NCI-H2029 (cell line): Measurements from ENCODE around the gene MTM1.
A peak's percentile ranks its signal among the peaks of the same experiment; 100 is the strongest.

Experiments
- DNase-seq: peaks from one replicate; lab custom pipeline; 2025; lab: John Stamatoyannopoulos, UW

Gene MTM1

DNA sequence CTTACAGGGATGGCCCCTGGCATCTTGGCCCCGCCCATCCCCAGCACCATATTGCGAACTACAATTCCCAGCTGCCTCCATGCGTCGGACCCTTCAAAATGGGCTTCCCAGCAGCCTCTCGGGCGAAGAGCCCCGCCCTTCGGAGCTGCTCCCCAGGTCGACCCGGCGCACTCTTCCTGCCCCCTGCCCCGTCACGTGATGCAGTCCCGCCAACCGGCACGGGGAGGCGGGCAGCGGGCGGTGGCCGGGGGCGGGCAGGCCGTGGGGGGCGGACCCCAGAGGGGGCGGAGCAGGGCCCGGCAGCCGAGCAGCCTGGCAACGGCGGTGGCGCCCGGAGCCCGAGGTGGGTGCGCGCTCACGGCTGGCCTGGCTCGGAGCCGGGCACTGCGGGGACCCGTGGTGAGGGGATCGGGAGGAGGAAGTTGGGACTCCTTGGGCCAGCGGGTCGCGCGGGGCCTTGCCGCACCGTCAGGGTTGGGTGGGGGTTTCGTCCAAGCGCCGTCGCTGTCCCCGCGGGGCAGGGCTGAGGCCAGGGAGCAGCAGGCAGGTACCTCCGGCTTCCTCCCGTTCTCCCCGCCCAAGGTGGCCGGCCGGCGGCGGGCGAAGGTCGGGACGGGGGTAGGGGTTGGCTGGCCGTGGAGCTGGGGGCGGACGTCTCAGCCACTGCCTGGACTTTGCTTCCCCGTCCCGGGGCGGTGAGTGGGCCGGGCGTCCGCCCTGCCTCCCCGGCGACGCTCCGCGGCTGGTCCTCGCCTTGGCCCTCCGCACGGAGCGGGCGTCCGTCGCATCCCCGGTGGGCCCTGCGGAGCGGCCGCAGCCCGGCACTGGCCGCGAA, at the start of gene MTM1:
Gene MTM1, plus strand, starts transcription at position 302 of the 835 bp plus-strand sequence. CDS start 23,994 bp downstream, outside the sequence.
- peak; percentile 89 for DNase-seq

DNA sequence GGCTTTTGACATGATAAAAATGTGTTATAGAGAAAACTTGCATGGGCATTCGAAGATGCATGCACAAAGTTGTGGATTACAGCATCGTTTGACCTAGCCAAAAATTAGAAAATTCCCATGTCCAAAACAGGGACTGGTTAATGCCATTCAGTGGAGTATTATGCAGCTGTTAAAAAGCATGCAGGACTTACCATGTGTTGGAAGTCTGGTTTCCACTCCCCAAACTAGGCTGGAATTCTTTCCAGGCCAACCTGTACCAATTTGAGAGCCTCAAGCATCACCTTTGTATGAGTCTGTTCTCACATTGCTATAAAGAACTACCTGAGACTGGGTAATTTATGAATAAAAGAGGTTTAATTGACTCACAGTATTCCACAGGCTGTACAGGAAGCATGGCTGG, 45.9 kb upstream of the MTM1 start:
- no peak for DNase-seq

GRCh38 chrX:150525061-150525919, 43.1 kb upstream of the MTM1 start:
- DNase-seq: no peak

- DNase-seq: no peak
Observed at GRCh38 chrX:150526692-150527091, 41.7 kb upstream of the MTM1 start.

- no peak for DNase-seq
Observed at GRCh38 chrX:150527108-150527507, 41.3 kb upstream of the MTM1 start.

DNA sequence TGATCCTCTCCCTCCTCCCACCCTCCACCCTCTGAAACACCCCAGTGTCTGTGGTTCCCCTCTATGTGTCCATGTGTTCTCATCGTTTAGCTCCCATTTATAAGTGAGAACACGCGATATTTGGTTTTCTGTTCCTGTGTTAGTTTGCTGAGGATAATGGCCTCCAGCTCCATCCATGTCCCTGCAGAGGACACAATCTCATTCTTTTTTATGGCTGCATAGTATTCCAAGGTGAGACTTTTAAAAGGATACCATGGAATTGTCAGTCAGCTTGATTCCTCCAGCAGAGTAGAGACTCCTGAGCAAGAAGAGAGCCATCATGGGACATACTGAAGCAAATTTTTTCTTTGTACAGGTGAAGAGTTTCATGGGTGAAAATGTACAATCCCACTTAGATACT, 38.8 kb upstream of the MTM1 start:
- no peak for DNase-seq

DNA sequence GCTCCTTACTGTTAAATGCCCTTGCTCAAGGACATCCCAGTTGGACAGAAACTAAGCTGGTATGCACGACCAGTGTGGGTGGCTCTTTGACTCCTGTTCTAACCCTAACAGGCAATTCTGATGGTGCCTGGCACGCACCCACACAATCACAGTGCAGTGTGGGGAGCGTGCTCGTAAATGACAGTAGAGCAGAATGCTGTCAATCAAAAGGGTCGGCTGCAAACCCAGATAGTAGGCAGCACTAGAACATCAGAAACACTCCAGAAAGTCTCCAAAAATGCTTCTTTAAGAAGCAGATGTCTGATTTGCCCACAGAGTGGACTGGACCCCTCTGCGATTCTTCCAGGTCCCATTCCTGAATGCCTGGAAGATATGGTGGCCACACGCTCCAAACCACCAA, 37.6 kb upstream of the MTM1 start:
- no peak for DNase-seq

GRCh38 chrX:150531467-150531866, 37.0 kb upstream of the MTM1 start:
- DNase-seq: no peak

DNA sequence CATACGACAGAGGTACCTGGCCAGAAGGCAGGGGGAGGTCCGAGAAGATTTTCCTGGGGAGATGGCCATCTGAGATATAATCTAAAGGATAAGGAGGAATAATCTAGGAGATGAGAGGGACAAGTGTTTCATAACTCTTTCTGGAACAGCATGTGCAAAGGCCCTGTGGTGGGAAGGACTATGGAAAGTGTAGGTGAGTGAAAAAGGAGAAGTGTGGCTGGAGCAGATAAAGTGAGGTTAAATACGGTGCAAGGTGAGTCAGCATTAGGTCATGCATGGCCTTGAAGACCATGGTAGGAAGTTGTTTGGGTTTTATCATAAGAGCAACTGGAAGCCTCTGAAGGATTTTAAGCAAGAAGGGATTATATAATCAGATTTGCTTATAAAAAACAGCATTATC, 34.6 kb upstream of the MTM1 start:
- no peak for DNase-seq

DNA sequence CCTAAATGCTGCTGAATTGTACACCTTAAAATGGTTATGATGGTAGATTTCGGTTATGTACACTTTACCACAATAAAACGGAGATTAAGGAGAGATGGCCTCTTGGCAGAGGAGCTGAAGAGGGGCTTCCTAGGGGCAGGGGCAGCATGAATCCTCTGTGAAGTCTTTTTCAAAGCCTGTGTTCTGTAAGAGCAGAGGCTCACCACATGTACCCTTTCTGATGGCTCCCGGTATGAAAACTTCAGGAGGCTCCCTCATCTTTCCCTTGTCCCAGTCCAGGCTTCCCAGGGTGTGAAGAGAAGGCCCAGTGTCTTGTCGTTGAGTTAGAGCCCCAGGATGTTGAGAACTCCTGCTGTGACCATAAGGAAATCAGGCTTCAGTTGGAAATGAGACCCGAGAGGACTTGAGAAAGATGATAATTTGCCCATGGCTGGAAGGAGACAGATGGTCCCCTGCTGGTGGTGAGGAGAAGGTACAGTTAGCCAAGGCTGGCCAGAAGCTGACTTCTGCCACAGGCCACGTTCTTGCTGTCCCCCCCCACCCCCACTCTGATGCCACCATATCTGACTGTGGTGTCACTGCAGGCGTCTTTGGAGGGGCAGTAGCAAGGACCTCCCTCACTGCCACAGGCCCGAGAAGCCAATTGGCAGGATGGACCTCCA, 31.8 kb upstream of the MTM1 start:
- no peak for DNase-seq

- no peak for DNase-seq
Observed at GRCh38 chrX:150537851-150538250, 30.6 kb upstream of the MTM1 start.

DNA sequence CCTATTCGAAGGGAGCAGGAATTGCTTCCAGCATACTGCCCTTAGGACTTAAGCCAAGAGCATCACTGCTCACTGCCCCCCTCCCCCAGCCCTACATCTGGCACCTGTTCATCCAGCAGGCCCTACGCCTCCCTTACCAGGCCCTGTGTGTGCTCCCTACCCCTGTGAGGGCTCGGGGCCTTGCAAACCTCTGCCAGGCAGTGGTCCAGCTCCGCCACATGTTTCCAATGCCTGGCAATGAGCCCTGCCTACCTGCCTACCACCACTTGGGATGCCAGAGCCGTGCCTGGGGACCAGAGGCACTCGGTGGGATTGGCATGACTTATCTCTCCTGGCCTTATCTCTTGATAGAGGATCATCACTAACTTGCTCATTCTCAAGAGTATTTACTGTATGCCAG, 27.5 kb upstream of the MTM1 start:
- DNase-seq: no peak

GRCh38 chrX:150542846-150543229, 25.6 kb upstream of the MTM1 start:
- DNase-seq: no peak

DNA sequence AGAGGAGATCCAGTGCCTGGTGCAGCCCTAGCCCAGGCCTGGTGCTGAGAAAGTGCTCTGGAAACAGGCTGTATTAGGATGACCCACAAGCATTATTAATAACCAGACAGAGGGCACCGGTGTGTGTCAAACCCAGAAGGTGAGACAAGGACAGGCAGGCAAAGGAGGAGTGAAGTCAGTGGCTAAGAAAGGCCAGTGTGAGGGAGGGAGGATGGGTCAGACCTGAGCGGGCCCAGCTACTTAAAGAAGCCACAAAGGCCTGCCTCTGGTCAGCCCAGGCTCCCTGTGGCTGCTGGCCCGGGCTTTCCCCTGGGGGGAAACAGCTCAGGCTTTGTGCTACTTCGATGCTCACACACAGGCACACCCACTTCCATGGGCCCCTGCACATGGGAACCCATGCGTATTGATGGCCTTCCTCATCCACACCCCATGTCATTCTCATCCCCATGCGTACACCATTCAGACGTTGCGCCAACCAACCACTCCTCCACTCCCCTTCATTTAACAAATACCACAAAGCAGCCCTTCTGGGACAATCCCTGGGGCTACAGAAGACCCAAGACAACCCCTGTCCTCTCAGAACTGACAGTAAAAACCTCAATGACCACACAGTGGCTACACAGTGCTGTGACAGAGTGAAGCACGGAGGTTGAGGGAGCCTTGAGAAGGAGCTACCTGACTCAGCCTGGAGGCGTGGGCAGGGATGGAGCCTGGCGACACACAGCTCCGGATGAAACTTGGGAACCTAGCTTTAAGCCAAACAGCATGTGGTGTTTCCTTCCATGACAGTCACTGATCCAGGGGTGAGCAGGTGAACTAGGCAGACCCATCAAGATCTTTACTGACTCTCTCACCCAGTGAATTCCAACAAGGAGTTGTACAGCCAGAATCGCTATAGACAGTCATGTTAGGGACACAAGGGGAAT, 24.9 kb upstream of the MTM1 start:
- no peak for DNase-seq

DNA sequence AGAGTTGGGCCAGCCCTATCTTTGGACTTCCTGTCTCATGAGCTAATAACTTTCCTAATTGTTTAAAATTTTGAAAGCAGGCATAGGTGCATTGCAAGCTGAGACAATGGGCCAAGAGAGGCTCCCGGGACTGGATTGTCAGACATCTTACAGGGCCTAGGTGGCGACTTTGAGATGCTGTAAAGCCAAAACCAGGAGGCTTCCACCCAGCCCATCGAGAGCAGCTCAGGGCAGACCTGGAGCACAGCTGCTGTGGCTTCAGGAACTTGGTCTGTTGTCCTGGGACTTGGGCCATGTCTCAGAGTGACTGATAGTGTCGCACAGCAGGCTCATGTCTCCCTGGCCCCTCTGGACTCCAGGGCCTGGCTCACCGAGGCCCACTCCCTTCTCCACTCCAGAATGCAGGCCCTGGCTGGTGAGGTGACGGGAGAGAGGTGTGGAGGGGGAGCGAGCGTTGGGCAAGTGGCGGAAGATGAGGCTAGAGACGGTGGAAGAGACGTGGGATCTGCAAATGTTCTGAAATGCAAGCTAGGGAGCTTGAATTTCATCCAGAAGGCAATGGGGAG, 24.1 kb upstream of the MTM1 start:
- DNase-seq: no peak

DNA sequence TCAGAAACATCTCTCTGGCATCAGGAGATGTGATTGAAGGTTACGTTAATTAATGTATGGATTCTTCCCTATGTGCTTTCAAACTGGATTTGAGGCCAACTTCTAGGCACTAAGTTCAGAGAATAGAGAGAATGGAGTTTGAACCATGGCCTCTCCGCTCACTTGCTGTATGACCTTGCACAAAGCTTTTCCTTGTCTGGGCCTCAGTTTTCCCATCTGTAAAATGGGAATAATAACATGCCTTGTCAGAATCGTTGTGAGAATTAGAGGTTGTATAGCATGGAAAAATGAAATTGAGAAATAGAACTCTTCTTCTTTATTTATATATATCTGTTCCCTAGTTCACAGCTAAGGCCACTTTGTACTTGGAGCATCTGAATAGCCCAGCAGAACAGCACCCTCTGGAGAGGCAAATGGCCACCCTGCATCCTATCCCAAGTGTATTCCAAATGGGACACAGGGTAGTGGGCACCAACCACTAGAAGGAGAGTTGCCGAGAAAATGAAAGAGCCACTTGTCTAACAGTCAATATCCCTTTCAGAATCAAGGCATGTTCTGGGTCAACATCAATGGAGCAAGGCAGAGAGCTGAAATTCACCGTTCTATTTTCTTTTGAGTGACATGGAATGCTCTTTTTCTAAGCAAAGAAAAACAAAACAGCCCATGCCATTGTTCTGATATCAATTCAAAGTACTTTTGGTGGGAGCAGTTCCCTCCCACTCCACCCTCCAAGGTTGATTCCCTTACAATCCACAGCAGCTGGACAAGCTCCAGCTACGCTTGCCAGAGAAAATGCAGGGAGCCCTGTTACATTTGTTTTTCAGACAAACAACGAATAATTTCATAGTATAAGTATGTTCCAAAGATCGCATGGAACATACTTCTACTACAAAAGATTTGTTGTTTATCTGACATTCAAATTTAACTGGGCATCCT, 23.3 kb upstream of the MTM1 start:
- DNase-seq: no peak

DNA sequence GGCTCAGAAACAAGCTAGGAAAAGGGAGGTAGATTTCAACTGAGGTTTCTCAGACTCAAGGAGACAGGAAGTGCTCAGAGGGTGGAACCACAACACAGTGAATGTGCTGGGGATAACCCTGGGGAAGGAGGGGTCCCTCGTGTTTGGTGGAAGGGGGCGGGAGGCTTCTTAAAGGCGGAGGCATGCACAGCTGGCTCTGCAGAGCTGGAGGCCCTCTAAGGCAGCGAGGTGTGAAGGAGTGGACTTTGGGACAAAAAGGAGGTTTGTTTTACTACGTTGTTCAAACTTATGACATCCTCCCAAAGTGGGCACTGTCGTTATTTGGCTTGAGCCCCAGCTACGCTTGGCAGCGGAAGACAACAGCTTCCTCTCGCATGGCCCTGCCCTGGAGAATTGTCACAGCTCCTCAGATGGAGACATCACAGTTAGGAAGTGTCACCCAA, 21.7 kb upstream of the MTM1 start:
- DNase-seq: peak; percentile 40

DNA sequence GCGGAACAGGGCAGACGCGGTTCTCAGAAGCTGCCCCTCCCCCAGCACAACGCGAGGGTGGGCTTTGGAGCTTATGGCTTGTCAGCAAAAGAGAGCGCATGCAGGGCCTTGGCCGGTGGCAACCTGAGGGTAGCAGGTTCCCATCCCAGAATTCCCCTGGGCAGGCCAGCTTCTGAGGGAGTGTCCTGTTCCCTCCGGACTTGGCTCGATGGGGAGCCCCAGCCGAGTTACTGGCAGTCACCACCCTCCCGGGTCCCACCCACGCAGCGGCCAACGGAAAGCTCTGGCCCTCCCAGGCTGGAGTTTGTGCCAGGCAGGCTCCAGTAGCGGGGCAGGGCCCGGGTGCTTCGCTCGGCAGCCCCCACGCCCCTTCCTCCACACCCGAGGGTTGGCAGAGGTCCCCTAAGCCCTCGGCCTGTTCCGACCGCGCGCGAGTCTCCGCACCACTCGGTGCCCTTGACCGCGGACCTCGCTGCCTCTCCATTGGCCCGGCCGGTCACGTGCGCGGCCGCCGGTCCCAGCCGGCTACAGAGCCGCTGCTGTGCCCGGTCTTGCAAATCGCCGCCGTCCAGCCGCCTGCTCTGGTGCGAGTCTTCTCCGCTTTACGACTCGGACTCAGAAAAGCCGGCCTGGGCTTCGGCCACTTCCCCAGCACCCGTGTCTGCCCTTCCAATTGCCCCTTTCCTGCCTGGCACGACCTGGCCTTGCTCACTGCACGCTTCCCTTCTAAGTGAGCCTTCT, 20.9 kb upstream of the MTM1 start:
- DNase-seq: peak; percentile 30

DNA sequence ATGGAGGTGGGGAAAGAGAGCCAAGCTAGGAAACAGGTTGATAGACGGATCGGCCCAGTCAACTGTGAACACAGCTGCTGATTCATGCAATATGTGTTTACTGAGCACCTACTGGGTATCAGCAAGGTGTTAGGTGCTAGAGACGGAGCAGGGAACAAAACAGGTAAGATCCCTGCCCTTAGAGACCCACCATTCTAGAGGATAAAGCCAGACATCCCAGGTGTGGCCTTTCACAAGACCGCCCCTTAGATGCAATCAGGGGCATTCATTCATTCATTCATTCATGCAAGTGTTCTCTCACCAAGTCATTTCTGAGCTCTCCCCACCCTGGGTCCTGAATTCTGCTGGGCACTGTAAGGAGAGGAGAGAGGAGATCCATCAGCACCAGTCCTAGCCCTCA, 20.2 kb upstream of the MTM1 start:
- no peak for DNase-seq
